Type B pancreatic cell (in vitro differentiated cells): Measurements from ENCODE around the gene DDX56. TPM values are rescaled to one million over a fixed set of nuclear protein-coding genes. Genes with fewer than 3 reads are reported as not detected.

ENCODE experiments used
- DNase-seq: peaks from one replicate; pipeline ENCODE4 v3.0.0; 2021; ENCODE audit warnings: mixed read lengths; ENCODE audit not compliant: unreplicated experiment; ENCODE audit errors: extremely low spot score
- H3K27ac Mint-ChIP-seq: 2 replicates; pipeline ENCODE4 v1.8.0; 2021; ENCODE audit warnings: mild to moderate bottlenecking, mixed read lengths
- H3K27me3 Mint-ChIP-seq: 2 replicates; pipeline ENCODE4 v1.8.0; 2021; ENCODE audit warnings: mixed read lengths
- H3K36me3 Mint-ChIP-seq: 2 replicates; pipeline ENCODE4 v1.8.0; 2021; ENCODE audit warnings: mixed read lengths
- H3K4me1 Mint-ChIP-seq: one replicate; pipeline ENCODE4 v1.8.0; 2021; ENCODE audit warnings: mixed read lengths; ENCODE audit not compliant: unreplicated experiment
- H3K4me3 Mint-ChIP-seq: 2 replicates; pipeline ENCODE4 v1.8.0; 2021; ENCODE audit warnings: mild to moderate bottlenecking, mixed read lengths
- H3K9me3 Mint-ChIP-seq: 2 replicates; pipeline ENCODE4 v1.8.0; 2021; ENCODE audit warnings: mixed read lengths
- CTCF ChIP-seq: fragments of 200-600 bp; sonication (generic); conservative IDR thresholded peaks from 2 replicates; pipeline ENCODE4 v1.5.0; 2021; ENCODE audit warnings: antibody characterized with exemption, mild to moderate bottlenecking
- total RNA-seq: library from RNA; stranded (reverse); gene quantifications from 2 replicates; pipeline ENCODE4 v1.2.1, GENCODE V29; 2021; ENCODE audit warnings: low replicate concordance

Gene DDX56
- total RNA-seq, 1 donor from 2014 or later: 100 TPM

- H3K36me3 Mint-ChIP-seq: no peaks in the 10 kb centered on the region
- TF ChIP-seq CTCF: no peak
- no peaks in the 10 kb centered on the region for H3K4me1 Mint-ChIP-seq
- H3K9me3 Mint-ChIP-seq: no peaks in the 10 kb centered on the region
- no peak overlapping the region for H3K4me3 Mint-ChIP-seq
- DNase-seq: no peak
- no peak overlapping the region for H3K27ac Mint-ChIP-seq
- peaks cover 4% of the 10 kb centered on the region for H3K27me3 Mint-ChIP-seq
These were observed 48.8 kb downstream of the DDX56 start for GRCh38 chr7:44524811-44525388.

- no peak overlapping the region for H3K4me3 Mint-ChIP-seq
- H3K27me3 Mint-ChIP-seq: peaks cover 4% of the 10 kb centered on the region
- H3K36me3 Mint-ChIP-seq: no peaks in the 10 kb centered on the region
- H3K27ac Mint-ChIP-seq: no peak overlapping the region
- no peaks in the 10 kb centered on the region for H3K4me1 Mint-ChIP-seq
- H3K9me3 Mint-ChIP-seq: no peaks in the 10 kb centered on the region
- no peak for TF ChIP-seq CTCF
- no peak for DNase-seq
These were observed 51.4 kb downstream of the DDX56 start for GRCh38 chr7:44522315-44522714.

GRCh38 chr7:44521347-44522095 lies 52.2 kb downstream of the DDX56 start:
- Mint-ChIP-seq H3K36me3 (no peaks in the 10 kb centered on the region), H3K4me3 (no peak overlapping the region), H3K9me3 (no peaks in the 10 kb centered on the region), H3K4me1 (no peaks in the 10 kb centered on the region), H3K27me3 (peaks cover 4% of the 10 kb centered on the region), H3K27ac (no peak overlapping the region)
- TF ChIP-seq CTCF: no peak
- DNase-seq: no peak

GRCh38 chr7:44520574-44520973 lies 53.1 kb downstream of the DDX56 start:
- no peaks in the 10 kb centered on the region for H3K9me3 Mint-ChIP-seq

GRCh38 chr7:44519546-44519945 lies 54.2 kb downstream of the DDX56 start:
- Mint-ChIP-seq H3K36me3 (no peaks in the 10 kb centered on the region), H3K4me1 (no peaks in the 10 kb centered on the region), H3K27me3 (peaks cover 4% of the 10 kb centered on the region), H3K9me3 (no peaks in the 10 kb centered on the region), H3K4me3 (no peak overlapping the region), H3K27ac (no peak overlapping the region)
- peak; percentile 51 for DNase-seq
- TF ChIP-seq CTCF: no peak

More at GRCh38 chr7:44520574-44520973, 53.1 kb downstream of the DDX56 start:
- Mint-ChIP-seq H3K4me1 (no peaks in the 10 kb centered on the region), H3K36me3 (no peaks in the 10 kb centered on the region), H3K27ac (no peak overlapping the region), H3K27me3 (peaks cover 4% of the 10 kb centered on the region), H3K4me3 (no peak overlapping the region)
- no peak for DNase-seq
- no peak for TF ChIP-seq CTCF
